GM23338 (cell line): Measurements from ENCODE around the gene SCAANT1. TPM values are rescaled to one million over a fixed set of nuclear protein-coding genes. Genes with fewer than 3 reads are reported as not detected.

Experiments used
- ATAC-seq: fragments of 200-7000 bp; cut with Tn5 transposase; 3 replicates; pipeline ENCODE4 v1.9.1; 2020
- DNase-seq: peaks from one replicate; pipeline ENCODE4 v3.0.0-alpha.2; 2015; ENCODE audit warnings: low spot score
- H2AFZ ChIP-seq: fragments of 200-600 bp; sonication (generic); 2 replicates; pipeline ENCODE4 v1.8.0; 2016; ENCODE audit warnings: antibody characterized with exemption, mild to moderate bottlenecking, moderate library complexity
- H3F3A ChIP-seq: fragments of 200-600 bp; sonication (generic); replicated peaks from 2 replicates; pipeline ENCODE4 v1.8.0; 2017; ENCODE audit warnings: antibody characterized with exemption, mixed run types, low read depth
- H3K27ac ChIP-seq: fragments of 200-600 bp; sonication (generic); 2 replicates; pipeline ENCODE4 v1.6.1; 2016; ENCODE audit warnings: low read depth
- H3K27me3 ChIP-seq: fragments of 200-600 bp; sonication (generic); 2 replicates; pipeline ENCODE4 v1.8.0; 2016; ENCODE audit warnings: mild to moderate bottlenecking, mixed run types, moderate library complexity; ENCODE audit not compliant: insufficient read depth
- H3K36me3 ChIP-seq: fragments of 200-600 bp; sonication (generic); 2 replicates; pipeline ENCODE4 v1.8.0; 2016; ENCODE audit warnings: mild to moderate bottlenecking; ENCODE audit not compliant: insufficient read depth
- H3K4me1 ChIP-seq: fragments of 200-600 bp; sonication (generic); 2 replicates; pipeline ENCODE4 v1.8.0; 2016; ENCODE audit warnings: mild to moderate bottlenecking, moderate library complexity; ENCODE audit not compliant: insufficient read depth
- H3K4me2 ChIP-seq: fragments of 200-600 bp; sonication (generic); 2 replicates; pipeline ENCODE4 v1.7.1; 2017; ENCODE audit warnings: mixed run types
- H3K4me3 ChIP-seq: fragments of 200-600 bp; sonication (generic); 2 replicates; pipeline ENCODE4 v1.6.1; 2016; ENCODE audit warnings: mixed run types
- H3K79me2 ChIP-seq: fragments of 200-600 bp; sonication (generic); replicated peaks from 2 replicates; pipeline ENCODE4 v1.8.0; 2017; ENCODE audit warnings: mild to moderate bottlenecking; ENCODE audit not compliant: insufficient read depth
- H3K9me2 ChIP-seq: fragments of 200-600 bp; sonication (generic); 2 replicates; pipeline ENCODE4 v1.8.0; 2017; ENCODE audit not compliant: insufficient read depth
- H4K20me1 ChIP-seq: fragments of 200-600 bp; sonication (generic); replicated peaks from 2 replicates; pipeline ENCODE4 v1.8.0; 2017; ENCODE audit warnings: mild to moderate bottlenecking; ENCODE audit not compliant: insufficient read depth
- H3K27ac Mint-ChIP-seq: 2 replicates; pipeline ENCODE4 v1.8.0; 2020; ENCODE audit warnings: inconsistent platforms, mild to moderate bottlenecking, moderate library complexity, mixed read lengths
- H3K27me3 Mint-ChIP-seq: 3 replicates; pipeline ENCODE4 v1.8.0; 2022; ENCODE audit warnings: low read depth, mild to moderate bottlenecking, moderate library complexity, mixed read lengths, inconsistent platforms; ENCODE audit not compliant: insufficient read depth, poor library complexity
- H3K36me3 Mint-ChIP-seq: 3 replicates; pipeline ENCODE4 v1.8.0; 2021; ENCODE audit warnings: low read depth, mild to moderate bottlenecking, inconsistent platforms, moderate library complexity, mixed read lengths
- H3K4me1 Mint-ChIP-seq: 3 replicates; pipeline ENCODE4 v1.8.0; 2020; ENCODE audit warnings: mild to moderate bottlenecking, inconsistent platforms, mixed read lengths
- H3K4me3 Mint-ChIP-seq: 3 replicates; pipeline ENCODE4 v1.8.0; 2021; ENCODE audit warnings: moderate library complexity, mild to moderate bottlenecking, inconsistent platforms, mixed read lengths
- H3K9me3 Mint-ChIP-seq: 3 replicates; pipeline ENCODE4 v1.8.0; 2020; ENCODE audit warnings: moderate library complexity, mild to moderate bottlenecking, inconsistent platforms, mixed read lengths
- CREB1 ChIP-seq: fragments of 250-450 bp; sonication (Bioruptor Pico); IDR thresholded peaks from 2 replicates; pipeline ENCODE4 v1.5.0; 2020; ENCODE audit warnings: low read depth, mild to moderate bottlenecking, moderate library complexity
- EZH2phosphoT487 ChIP-seq: fragments of 200-600 bp; sonication (generic); IDR thresholded peaks from one replicate; pipeline ENCODE4 v1.8.1; 2018; ENCODE audit warnings: antibody characterized with exemption; ENCODE audit not compliant: unreplicated experiment
- JUNB ChIP-seq: IDR thresholded peaks from one replicate; pipeline ENCODE4 v1.6.1; 2016; ENCODE audit warnings: antibody characterized with exemption; ENCODE audit not compliant: unreplicated experiment
- POLR2AphosphoS5 ChIP-seq: IDR thresholded peaks from 2 replicates; pipeline ENCODE4 v1.6.1; 2016; ENCODE audit warnings: antibody characterized with exemption, low read depth
- STAT1 ChIP-seq: IDR thresholded peaks from one replicate; pipeline ENCODE4 v1.6.1; 2016; ENCODE audit warnings: antibody characterized with exemption; ENCODE audit not compliant: unreplicated experiment
- polyA plus RNA-seq: library from polyadenylated mRNA; unstranded; fragments of >200 nt; fragmentation: Nextera tagmentation; extraction: Ambion mirVana; gene quantifications from 2 replicates; pipeline ENCODE4 v1.2.1, GENCODE V29; 2016
- total RNA-seq: library from RNA; depleted of rRNA; stranded (reverse); fragments of >200 nt; shearing (Covaris generic); gene quantifications from 2 replicates; pipeline ENCODE4 v1.2.3, GENCODE V29; 2014
- TF ChIP-seq, protein P1 (sequence below): fragments of 250-450 bp; sonication (Bioruptor Pico); IDR thresholded peaks from 2 replicates; pipeline ENCODE4 v1.5.0; 2020; ENCODE audit warnings: mild to moderate bottlenecking, moderate library complexity
- TF ChIP-seq, protein P2 (sequence below): IDR thresholded peaks from 2 replicates; pipeline ENCODE4 v1.6.1; 2016; ENCODE audit warnings: antibody characterized with exemption
- TF ChIP-seq, protein P3 (sequence below): IDR thresholded peaks from one replicate; pipeline ENCODE4 v1.6.1; 2018; ENCODE audit warnings: antibody characterized with exemption; ENCODE audit not compliant: unreplicated experiment

Gene SCAANT1
- total and polyA plus RNA-seq, 2 experiments from 2014 or later: 1.2 TPM; not detected in 1

DNA sequence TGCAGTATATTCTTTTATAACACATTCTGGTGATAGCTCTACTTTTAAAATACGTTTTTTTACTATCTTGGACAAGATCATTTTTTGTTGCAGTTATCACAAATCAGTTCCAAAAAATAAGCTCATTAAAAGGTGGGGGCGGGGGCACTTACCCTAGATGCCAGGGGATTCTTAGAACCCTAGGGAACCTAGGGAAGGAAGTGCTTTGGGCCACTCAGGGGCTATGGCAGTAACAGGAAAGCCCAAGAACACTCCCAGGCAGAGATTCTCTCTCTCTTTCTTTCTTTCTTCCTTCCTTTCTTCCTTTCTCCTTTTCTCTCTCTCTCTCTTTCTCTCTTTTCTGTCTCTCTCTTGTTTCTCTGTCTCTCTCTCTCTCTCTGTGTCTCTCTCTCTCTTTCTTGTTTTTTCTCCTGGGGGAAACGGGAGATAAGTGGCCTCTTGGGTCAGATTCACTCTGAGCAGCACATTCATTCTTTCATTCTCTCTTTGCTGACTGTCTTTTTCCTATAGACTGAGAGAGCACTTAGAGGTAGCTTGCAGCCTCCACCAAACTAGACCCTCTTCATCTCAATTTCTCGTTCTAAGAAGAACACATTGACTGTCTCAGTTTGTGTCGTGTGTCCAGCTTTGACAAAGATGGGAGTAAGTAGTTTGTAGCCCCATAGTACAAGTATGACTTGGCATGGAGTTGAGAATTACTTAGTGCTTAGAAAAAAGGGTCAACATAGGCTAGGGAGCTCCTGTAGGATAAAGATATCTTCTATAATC is 16.6 kb downstream of the SCAANT1 start:
- no peaks in the 10 kb centered on the region for H3K27me3 Mint-ChIP-seq
- H3K4me1 ChIP-seq: peaks cover 8% of the 10 kb centered on the region
- no peak overlapping the region for H3K4me2 ChIP-seq
- peak overlapping the region; percentile 77 for H3K27ac Mint-ChIP-seq
- H3K27ac ChIP-seq: peak overlapping the region; percentile 34; the same call in 1 of the 2 replicates
- no peaks in the 10 kb centered on the region for H3K36me3 ChIP-seq
- H3K4me1 Mint-ChIP-seq: peaks cover 23% of the 10 kb centered on the region
- H3K27me3 ChIP-seq: no peaks in the 10 kb centered on the region
- no peaks in the 10 kb centered on the region for H3K9me2 ChIP-seq
- ATAC-seq (peak; percentile 78), DNase-seq (no peak)
- H3K4me3 ChIP-seq: no peak overlapping the region
- TF ChIP-seq, protein P1, sequence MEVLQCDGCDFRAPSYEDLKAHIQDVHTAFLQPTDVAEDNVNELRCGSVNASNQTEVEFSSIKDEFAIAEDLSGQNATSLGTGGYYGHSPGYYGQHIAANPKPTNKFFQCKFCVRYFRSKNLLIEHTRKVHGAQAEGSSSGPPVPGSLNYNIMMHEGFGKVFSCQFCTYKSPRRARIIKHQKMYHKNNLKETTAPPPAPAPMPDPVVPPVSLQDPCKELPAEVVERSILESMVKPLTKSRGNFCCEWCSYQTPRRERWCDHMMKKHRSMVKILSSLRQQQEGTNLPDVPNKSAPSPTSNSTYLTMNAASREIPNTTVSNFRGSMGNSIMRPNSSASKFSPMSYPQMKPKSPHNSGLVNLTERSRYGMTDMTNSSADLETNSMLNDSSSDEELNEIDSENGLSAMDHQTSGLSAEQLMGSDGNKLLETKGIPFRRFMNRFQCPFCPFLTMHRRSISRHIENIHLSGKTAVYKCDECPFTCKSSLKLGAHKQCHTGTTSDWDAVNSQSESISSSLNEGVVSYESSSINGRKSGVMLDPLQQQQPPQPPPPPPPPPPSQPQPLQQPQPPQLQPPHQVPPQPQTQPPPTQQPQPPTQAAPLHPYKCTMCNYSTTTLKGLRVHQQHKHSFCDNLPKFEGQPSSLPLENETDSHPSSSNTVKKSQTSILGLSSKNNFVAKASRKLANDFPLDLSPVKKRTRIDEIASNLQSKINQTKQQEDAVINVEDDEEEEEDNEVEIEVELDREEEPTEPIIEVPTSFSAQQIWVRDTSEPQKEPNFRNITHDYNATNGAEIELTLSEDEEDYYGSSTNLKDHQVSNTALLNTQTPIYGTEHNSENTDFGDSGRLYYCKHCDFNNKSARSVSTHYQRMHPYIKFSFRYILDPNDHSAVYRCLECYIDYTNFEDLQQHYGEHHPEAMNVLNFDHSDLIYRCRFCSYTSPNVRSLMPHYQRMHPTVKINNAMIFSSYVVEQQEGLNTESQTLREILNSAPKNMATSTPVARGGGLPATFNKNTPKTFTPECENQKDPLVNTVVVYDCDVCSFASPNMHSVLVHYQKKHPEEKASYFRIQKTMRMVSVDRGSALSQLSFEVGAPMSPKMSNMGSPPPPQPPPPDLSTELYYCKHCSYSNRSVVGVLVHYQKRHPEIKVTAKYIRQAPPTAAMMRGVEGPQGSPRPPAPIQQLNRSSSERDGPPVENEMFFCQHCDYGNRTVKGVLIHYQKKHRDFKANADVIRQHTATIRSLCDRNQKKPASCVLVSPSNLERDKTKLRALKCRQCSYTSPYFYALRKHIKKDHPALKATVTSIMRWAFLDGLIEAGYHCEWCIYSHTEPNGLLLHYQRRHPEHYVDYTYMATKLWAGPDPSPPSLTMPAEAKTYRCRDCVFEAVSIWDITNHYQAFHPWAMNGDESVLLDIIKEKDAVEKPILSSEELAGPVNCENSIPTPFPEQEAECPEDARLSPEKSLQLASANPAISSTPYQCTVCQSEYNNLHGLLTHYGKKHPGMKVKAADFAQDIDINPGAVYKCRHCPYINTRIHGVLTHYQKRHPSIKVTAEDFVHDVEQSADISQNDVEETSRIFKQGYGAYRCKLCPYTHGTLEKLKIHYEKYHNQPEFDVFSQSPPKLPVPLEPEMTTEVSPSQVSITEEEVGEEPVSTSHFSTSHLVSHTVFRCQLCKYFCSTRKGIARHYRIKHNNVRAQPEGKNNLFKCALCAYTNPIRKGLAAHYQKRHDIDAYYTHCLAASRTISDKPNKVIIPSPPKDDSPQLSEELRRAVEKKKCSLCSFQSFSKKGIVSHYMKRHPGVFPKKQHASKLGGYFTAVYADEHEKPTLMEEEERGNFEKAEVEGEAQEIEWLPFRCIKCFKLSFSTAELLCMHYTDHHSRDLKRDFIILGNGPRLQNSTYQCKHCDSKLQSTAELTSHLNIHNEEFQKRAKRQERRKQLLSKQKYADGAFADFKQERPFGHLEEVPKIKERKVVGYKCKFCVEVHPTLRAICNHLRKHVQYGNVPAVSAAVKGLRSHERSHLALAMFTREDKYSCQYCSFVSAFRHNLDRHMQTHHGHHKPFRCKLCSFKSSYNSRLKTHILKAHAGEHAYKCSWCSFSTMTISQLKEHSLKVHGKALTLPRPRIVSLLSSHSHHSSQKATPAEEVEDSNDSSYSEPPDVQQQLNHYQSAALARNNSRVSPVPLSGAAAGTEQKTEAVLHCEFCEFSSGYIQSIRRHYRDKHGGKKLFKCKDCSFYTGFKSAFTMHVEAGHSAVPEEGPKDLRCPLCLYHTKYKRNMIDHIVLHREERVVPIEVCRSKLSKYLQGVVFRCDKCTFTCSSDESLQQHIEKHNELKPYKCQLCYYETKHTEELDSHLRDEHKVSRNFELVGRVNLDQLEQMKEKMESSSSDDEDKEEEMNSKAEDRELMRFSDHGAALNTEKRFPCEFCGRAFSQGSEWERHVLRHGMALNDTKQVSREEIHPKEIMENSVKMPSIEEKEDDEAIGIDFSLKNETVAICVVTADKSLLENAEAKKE (CRISPR knock-in tag): no peak
- TF ChIP-seq JUNB (no peak), POLR2AphosphoS5 (no peak), STAT1 (no peak), CREB1 (CRISPR knock-in tag) (no peak), EZH2phosphoT487 (no peak)
- TF ChIP-seq, protein P2, sequence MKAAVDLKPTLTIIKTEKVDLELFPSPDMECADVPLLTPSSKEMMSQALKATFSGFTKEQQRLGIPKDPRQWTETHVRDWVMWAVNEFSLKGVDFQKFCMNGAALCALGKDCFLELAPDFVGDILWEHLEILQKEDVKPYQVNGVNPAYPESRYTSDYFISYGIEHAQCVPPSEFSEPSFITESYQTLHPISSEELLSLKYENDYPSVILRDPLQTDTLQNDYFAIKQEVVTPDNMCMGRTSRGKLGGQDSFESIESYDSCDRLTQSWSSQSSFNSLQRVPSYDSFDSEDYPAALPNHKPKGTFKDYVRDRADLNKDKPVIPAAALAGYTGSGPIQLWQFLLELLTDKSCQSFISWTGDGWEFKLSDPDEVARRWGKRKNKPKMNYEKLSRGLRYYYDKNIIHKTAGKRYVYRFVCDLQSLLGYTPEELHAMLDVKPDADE: no peak
- TF ChIP-seq, protein P3, sequence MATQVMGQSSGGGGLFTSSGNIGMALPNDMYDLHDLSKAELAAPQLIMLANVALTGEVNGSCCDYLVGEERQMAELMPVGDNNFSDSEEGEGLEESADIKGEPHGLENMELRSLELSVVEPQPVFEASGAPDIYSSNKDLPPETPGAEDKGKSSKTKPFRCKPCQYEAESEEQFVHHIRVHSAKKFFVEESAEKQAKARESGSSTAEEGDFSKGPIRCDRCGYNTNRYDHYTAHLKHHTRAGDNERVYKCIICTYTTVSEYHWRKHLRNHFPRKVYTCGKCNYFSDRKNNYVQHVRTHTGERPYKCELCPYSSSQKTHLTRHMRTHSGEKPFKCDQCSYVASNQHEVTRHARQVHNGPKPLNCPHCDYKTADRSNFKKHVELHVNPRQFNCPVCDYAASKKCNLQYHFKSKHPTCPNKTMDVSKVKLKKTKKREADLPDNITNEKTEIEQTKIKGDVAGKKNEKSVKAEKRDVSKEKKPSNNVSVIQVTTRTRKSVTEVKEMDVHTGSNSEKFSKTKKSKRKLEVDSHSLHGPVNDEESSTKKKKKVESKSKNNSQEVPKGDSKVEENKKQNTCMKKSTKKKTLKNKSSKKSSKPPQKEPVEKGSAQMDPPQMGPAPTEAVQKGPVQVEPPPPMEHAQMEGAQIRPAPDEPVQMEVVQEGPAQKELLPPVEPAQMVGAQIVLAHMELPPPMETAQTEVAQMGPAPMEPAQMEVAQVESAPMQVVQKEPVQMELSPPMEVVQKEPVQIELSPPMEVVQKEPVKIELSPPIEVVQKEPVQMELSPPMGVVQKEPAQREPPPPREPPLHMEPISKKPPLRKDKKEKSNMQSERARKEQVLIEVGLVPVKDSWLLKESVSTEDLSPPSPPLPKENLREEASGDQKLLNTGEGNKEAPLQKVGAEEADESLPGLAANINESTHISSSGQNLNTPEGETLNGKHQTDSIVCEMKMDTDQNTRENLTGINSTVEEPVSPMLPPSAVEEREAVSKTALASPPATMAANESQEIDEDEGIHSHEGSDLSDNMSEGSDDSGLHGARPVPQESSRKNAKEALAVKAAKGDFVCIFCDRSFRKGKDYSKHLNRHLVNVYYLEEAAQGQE: no peak
- H3K9me3 Mint-ChIP-seq: no peaks in the 10 kb centered on the region
- H3F3A ChIP-seq: no peaks in the 10 kb centered on the region
- H2AFZ ChIP-seq: no peak overlapping the region
- H3K79me2 ChIP-seq: peaks cover 10% of the 10 kb centered on the region
- H3K36me3 Mint-ChIP-seq: peaks cover 7% of the 10 kb centered on the region; the same call in 2 of the 3 replicates
- no peak overlapping the region for H3K4me3 Mint-ChIP-seq
- peaks cover 7% of the 10 kb centered on the region; the same call in 1 of the 2 replicates for H4K20me1 ChIP-seq
